Measurements from ENCODE around the gene PNO1.

DNA sequence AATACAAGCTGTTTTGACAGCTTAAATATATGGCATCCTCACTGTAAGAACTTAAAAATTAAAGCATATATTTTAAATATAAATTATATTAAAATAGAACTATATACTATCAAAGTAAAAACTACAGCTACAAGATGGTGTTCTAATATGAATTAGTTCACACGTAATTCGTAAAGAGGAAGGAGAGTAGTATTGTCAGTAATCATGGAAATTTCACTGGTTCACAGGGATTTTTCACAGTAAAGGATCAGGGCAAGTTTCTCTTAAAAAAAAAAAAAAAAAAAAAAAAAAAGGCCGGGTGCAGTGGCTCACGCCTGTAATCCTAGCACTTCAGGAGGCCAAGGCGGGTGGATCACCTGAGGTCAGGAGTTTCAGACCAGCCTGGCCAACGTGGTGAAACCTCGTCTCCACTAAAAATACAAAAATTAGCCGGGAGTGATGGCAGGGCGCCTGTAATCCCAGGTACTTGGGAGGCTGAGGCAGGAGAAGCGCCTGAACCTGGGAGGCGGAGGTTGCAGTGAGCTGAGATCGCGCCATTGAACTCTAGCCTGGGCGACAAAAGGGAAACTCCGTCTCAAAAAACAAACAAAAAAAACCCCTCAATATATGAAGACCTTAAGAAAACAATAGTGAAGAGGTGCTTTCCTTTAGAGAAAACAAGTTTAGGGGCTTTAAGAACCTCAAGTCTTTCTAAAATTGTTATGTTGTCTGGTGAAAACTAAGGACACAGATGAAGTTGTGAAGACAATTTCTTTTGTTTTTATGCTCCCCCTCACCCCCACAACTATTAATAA, 32.5 kb downstream of the PNO1 start:
- TF ChIP-seq CTCF (IDR thresholded peaks at IDR 0.05; ENCODE audit: extremely low read depth in 1 of 2, insufficient read depth in 1 of 2, low read depth in 1 of 2, low read length in 2 of 2) (no peak), POLR2A (IDR thresholded peaks at IDR 0.05; ENCODE audit: low read depth, low read length) (no peak), POLR2AphosphoS5 (IDR thresholded peaks at IDR 0.05; ENCODE audit: insufficient read depth, low read depth, low read length) (no peak), JUN (IDR thresholded peaks at IDR 0.05; ENCODE audit: borderline replicate concordance, insufficient read depth, insufficient read length, low read depth) (no peak), FOS (IDR thresholded peaks at IDR 0.05; ENCODE audit: borderline replicate concordance, insufficient read depth, low read length) (no peak), EZH2 (IDR thresholded peaks at IDR 0.05; ENCODE audit: borderline replicate concordance, low read depth, low read length, severe bottlenecking) (no peak)
- TF ChIP-seq, protein P1, sequence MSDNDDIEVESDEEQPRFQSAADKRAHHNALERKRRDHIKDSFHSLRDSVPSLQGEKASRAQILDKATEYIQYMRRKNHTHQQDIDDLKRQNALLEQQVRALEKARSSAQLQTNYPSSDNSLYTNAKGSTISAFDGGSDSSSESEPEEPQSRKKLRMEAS (IDR thresholded peaks at IDR 0.05; ENCODE audit: insufficient read depth, insufficient read length) = no peak
